ENCODE data around the gene CAMK1D.

- TF ChIP-seq, protein P1, sequence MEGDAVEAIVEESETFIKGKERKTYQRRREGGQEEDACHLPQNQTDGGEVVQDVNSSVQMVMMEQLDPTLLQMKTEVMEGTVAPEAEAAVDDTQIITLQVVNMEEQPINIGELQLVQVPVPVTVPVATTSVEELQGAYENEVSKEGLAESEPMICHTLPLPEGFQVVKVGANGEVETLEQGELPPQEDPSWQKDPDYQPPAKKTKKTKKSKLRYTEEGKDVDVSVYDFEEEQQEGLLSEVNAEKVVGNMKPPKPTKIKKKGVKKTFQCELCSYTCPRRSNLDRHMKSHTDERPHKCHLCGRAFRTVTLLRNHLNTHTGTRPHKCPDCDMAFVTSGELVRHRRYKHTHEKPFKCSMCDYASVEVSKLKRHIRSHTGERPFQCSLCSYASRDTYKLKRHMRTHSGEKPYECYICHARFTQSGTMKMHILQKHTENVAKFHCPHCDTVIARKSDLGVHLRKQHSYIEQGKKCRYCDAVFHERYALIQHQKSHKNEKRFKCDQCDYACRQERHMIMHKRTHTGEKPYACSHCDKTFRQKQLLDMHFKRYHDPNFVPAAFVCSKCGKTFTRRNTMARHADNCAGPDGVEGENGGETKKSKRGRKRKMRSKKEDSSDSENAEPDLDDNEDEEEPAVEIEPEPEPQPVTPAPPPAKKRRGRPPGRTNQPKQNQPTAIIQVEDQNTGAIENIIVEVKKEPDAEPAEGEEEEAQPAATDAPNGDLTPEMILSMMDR (IDR thresholded peaks at IDR 0.05) = peak in 3 of 4 donors; percentile 18 to 32 (median 20)
- no peak for TF ChIP-seq POLR2A (IDR thresholded peaks at IDR 0.05)
These were observed 368.8 kb downstream of the CAMK1D start for GRCh38 chr10:12717981-12718707.

Measured in right lobe of liver (tissue), 4 donors.